Measurements from ENCODE around the gene DNAAF9. TPM values are rescaled to one million over a fixed set of nuclear protein-coding genes. Genes with fewer than 3 reads are reported as not detected.
"Not testable (repeated sequence)": the region's sequence is repeated elsewhere in the genome, so short reads cannot be mapped to it uniquely, and the experiment has no call there.

DNAAF9 gene
- total and polyA plus RNA-seq, 12 donors: 6.4 to 32.2 (median 22.6) TPM

DNA sequence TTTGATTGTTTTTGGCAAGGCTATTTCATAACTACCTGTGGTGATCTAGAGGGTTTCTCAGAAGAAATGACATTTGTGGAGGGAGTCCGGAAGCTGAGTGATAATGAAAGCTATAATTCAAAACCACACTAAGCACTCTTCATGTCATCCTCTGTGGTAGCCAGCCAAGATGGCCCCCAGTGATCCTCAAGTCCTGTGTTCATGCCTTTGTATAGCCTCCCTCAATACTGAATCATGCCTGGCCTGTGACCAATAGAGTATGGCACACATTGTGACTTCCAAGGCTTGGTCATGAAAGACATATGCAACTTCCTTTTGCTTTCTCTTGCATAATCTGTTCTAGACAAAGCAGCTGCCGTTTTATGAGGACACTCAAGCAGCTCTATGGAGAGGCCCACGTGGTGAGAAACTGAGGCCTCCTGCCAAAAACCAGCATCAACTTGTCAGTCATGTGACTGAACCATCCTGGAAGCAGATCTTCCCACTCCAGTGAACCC, 12.8 kb upstream of the DNAAF9 start:
- WGBS, 2 donors: 47 to 60% methylated on average over 3 of the region's 3 CpGs
- H3K27me3 ChIP-seq: no peaks in the 10 kb centered on the region
- H3K4me3 ChIP-seq: no peak overlapping the region
- DNase-seq (no peak), ATAC-seq (peak; percentile 34 to 87 (median 57))
- no peaks in the 10 kb centered on the region for H3K9me3 ChIP-seq
- peaks cover 0 to 20% (median 0%) of the 10 kb centered on the region in 9 donors for H3K4me1 ChIP-seq
- peak overlapping the region in 1 of 10 donors; percentile 45 for H3K27ac ChIP-seq
- no peak for TF ChIP-seq CTCF (IDR thresholded peaks at IDR 0.05)
- H3K36me3 ChIP-seq: no peaks in the 10 kb centered on the region
- intact Hi-C loops (cut with DNase I): loop anchor here in 1 of 10 donors (2.0 kb wide), 1 partner anchor 47 kb away; no protein-coding TSS in a partner anchor

DNA sequence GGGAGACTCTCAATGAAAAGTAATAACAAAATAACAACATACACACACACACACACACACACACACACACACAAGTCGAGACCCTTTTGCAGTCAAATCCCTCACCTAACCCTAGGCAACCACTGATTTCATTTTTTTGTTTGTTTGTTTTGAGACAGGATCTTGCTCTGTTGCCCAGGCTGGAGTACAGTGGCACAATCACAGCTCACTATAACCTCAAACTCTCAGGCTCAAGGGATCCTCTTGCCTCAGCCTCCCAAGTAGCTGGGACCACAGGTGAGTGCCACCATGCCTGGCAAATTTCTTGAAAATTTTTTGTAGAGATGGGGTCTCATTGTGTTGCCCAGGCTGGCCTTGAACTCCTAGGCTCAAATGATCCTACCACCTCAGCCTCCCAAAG, 10.7 kb upstream of the DNAAF9 start:
- H3K27ac ChIP-seq; H3K36me3 ChIP-seq; DNase-seq; H3K9me3 ChIP-seq; H3K4me3 ChIP-seq; intact Hi-C loops (cut with DNase I); H3K27me3 ChIP-seq; ATAC-seq: not testable (repeated sequence)
- 56 to 72% methylated on average over 1 of the region's 1 CpG for WGBS, 2 donors
- peaks cover 0 to 20% (median 0%) of the 10 kb centered on the region in 9 donors for H3K4me1 ChIP-seq

GRCh38 chr20:3414122-3414521, 6.7 kb upstream of the DNAAF9 start:
- Histone ChIP-seq H3K27me3 (no peaks in the 10 kb centered on the region), H3K36me3 (no peaks in the 10 kb centered on the region), H3K4me1 (peaks cover 0 to 6% (median 2%) of the 10 kb centered on the region in 9 donors), H3K9me3 (no peaks in the 10 kb centered on the region), H3K4me3 (no peak overlapping the region), H3K27ac (no peak overlapping the region)
- DNase-seq (no peak), ATAC-seq (no peak)
- TF ChIP-seq CTCF (IDR thresholded peaks at IDR 0.05): no peak
- intact Hi-C loops (cut with DNase I): loop anchor here in 1 of 10 donors (5.0 kb wide), 1 partner anchor 37 kb away; no protein-coding TSS in a partner anchor
- 87 to 91% methylated on average over 2 of the region's 2 CpGs for WGBS, 2 donors

DNA sequence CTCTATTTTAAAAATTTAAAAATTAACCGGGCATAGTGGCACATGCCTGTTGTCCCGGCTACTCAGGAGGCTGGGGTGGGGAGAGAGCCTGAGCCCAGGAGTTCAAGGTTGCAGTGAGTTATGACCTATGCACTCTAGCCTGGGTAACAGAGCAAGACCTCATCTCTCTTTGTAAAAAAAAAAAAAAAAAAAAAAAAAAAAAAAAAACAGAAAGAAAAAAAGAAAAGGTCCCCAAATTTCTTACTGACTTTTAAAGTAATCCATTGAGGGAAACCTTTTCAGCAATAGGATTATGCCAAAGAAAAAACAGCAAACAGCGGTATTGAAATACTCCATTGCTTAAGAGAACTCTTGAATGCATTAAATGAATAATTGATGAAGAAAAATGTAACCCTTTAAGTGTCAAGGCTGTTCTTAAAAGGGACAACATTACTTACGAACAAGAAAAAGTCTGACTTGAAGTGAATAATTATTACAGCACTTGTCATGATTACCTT, 6.0 kb upstream of the DNAAF9 start:
- Histone ChIP-seq H3K4me3 (no peak overlapping the region), H3K9me3 (no peaks in the 10 kb centered on the region), H3K27ac (no peak overlapping the region), H3K4me1 (peaks cover 0 to 9% (median 4%) of the 10 kb centered on the region in 9 donors), H3K27me3 (no peaks in the 10 kb centered on the region), H3K36me3 (no peaks in the 10 kb centered on the region)
- WGBS, 2 donors: 87 to 89% methylated on average over 4 of the region's 4 CpGs
- no peak for TF ChIP-seq CTCF (IDR thresholded peaks at IDR 0.05)
- intact Hi-C loops (cut with DNase I): loop anchor here in 1 of 10 donors (5.0 kb wide), 1 partner anchor 36 kb away; no protein-coding TSS in a partner anchor
- ATAC-seq (no peak), DNase-seq (no peak)
